Stimulated activated CD8-positive, alpha-beta memory T cell treated with anti-CD3 and anti-CD28 coated beads, Interleukin-7, amount 100 ng/mL, for 1 hour (primary cell): ENCODE data around the gene EDN3.

Source experiments
- DNase-seq, 2 donors: peaks; one replicate each; pipeline ENCODE4 v3.0.0-alpha.2; 2020; ENCODE audit warnings: low read depth in 2 of 2

Gene EDN3

GRCh38 chr20:59308493-59309201, 8.2 kb downstream of the EDN3 start:
- no peak for DNase-seq

GRCh38 chr20:59309218-59309617, 8.8 kb downstream of the EDN3 start:
- DNase-seq, result no peak

- no peak for DNase-seq
These were observed 14.6 kb downstream of the EDN3 start for GRCh38 chr20:59314997-59315396.

GRCh38 chr20:59316911-59317731, 16.7 kb downstream of the EDN3 start:
- no peak for DNase-seq

- no peak for DNase-seq
These were observed 17.9 kb downstream of the EDN3 start for GRCh38 chr20:59318201-59318790.

GRCh38 chr20:59318803-59319202, 18.4 kb downstream of the EDN3 start:
- DNase-seq, result no peak

- DNase-seq, result no peak
These were observed 20.0 kb downstream of the EDN3 start for GRCh38 chr20:59320426-59320825.

- DNase-seq, result no peak
These were observed 20.6 kb downstream of the EDN3 start for GRCh38 chr20:59320854-59321647.

- DNase-seq, result no peak
These were observed 21.7 kb downstream of the EDN3 start for GRCh38 chr20:59322081-59322480.

- DNase-seq, result no peak
These were observed 22.4 kb downstream of the EDN3 start for GRCh38 chr20:59322585-59323454.

GRCh38 chr20:59323731-59324130, 23.3 kb downstream of the EDN3 start:
- DNase-seq, result no peak

GRCh38 chr20:59324521-59325141, 24.2 kb downstream of the EDN3 start:
- DNase-seq, result no peak

GRCh38 chr20:59325142-59325523, 24.7 kb downstream of the EDN3 start:
- DNase-seq, result no peak

GRCh38 chr20:59326188-59326587, 25.8 kb downstream of the EDN3 start:
- no peak for DNase-seq

- no peak for DNase-seq
These were observed 27.7 kb downstream of the EDN3 start for GRCh38 chr20:59328071-59328470.

GRCh38 chr20:59331721-59332329, 31.4 kb downstream of the EDN3 start:
- no peak for DNase-seq

- DNase-seq, result no peak
These were observed 32.9 kb downstream of the EDN3 start for GRCh38 chr20:59333260-59333845.

GRCh38 chr20:59333951-59334350, 33.5 kb downstream of the EDN3 start:
- DNase-seq, result no peak

- no peak for DNase-seq
These were observed 34.4 kb downstream of the EDN3 start for GRCh38 chr20:59334651-59335300.
